Bronchial epithelial cell (primary cell): ENCODE data around the gene FRMD5. TPM values are rescaled to one million over a fixed set of nuclear protein-coding genes. Genes with fewer than 3 reads are reported as not detected.

Source experiments
- DNase-seq: peaks from one replicate; pipeline ENCODE4 v3.0.0-alpha.2; 2010; ENCODE audit warnings: low read depth
- FAIRE-seq: peaks from 2 replicates; lab custom pipeline; 2011; peaks lifted over from hg19 to GRCh38; lab: Jason Lieb, UNC
- H3K27me3 ChIP-seq: 2 replicates; pipeline ENCODE4 v1.5.1; 2011; ENCODE audit warnings: low read length; ENCODE audit not compliant: control insufficient read depth, insufficient read depth
- H3K36me3 ChIP-seq: 2 replicates; pipeline ENCODE4 v1.5.1; 2011; ENCODE audit warnings: low read length; ENCODE audit not compliant: control insufficient read depth, insufficient read depth
- H3K4me3 ChIP-seq: 2 replicates; pipeline ENCODE4 v1.5.1; 2011; ENCODE audit warnings: mild to moderate bottlenecking, low read depth, low read length, control low read depth
- CTCF ChIP-seq: IDR thresholded peaks from 2 replicates; pipeline ENCODE4 v1.5.1; 2011; ENCODE audit warnings: mild to moderate bottlenecking, moderate library complexity, low read length, control low read depth, inconsistent platforms; ENCODE audit not compliant: insufficient read depth, severe bottlenecking
- total RNA-seq: library from RNA; depleted of rRNA; stranded (reverse); fragments of >200 nt; gene quantifications from 2 replicates; pipeline ENCODE4 v1.2.1, GENCODE V29; 2014

The FRMD5 gene
- total RNA-seq, 1 donor from 2014 or later = 1.3 TPM

GRCh38 chr15:44093836-44094235 is 101.2 kb downstream of the FRMD5 start:
- FAIRE-seq = no peak
- no peak for DNase-seq
- Histone ChIP-seq H3K27me3 (no peaks in the 10 kb centered on the region), H3K36me3 (no peaks in the 10 kb centered on the region), H3K4me3 (no peak overlapping the region)
- TF ChIP-seq CTCF = no peak

GRCh38 chr15:44092221-44092620 is 102.8 kb downstream of the FRMD5 start:
- no peak for FAIRE-seq

GRCh38 chr15:44087578-44088465 is 107.2 kb downstream of the FRMD5 start:
- FAIRE-seq = no peak
- DNase-seq = peak; percentile 92
- Histone ChIP-seq H3K4me3 (no peak overlapping the region), H3K27me3 (no peaks in the 10 kb centered on the region), H3K36me3 (no peaks in the 10 kb centered on the region)
- no peak for TF ChIP-seq CTCF

More at GRCh38 chr15:44092221-44092620, 102.8 kb downstream of the FRMD5 start:
- Histone ChIP-seq H3K36me3 (no peaks in the 10 kb centered on the region), H3K4me3 (no peak overlapping the region), H3K27me3 (no peaks in the 10 kb centered on the region)
- TF ChIP-seq CTCF = no peak
- peak; percentile 86 for DNase-seq

GRCh38 chr15:44084770-44085169 is 110.3 kb downstream of the FRMD5 start:
- Histone ChIP-seq H3K36me3 (no peaks in the 10 kb centered on the region), H3K27me3 (no peaks in the 10 kb centered on the region), H3K4me3 (no peak overlapping the region)
- no peak for TF ChIP-seq CTCF
- no peak for FAIRE-seq
- DNase-seq = no peak

GRCh38 chr15:44084171-44084570 is 110.9 kb downstream of the FRMD5 start:
- DNase-seq = no peak
- no peak for FAIRE-seq
- no peak for TF ChIP-seq CTCF
- H3K4me3 ChIP-seq = no peak overlapping the region
- no peaks in the 10 kb centered on the region for H3K27me3 ChIP-seq
- H3K36me3 ChIP-seq = no peaks in the 10 kb centered on the region
